ENCODE data around the gene IMMP2L.

The IMMP2L gene

DNA sequence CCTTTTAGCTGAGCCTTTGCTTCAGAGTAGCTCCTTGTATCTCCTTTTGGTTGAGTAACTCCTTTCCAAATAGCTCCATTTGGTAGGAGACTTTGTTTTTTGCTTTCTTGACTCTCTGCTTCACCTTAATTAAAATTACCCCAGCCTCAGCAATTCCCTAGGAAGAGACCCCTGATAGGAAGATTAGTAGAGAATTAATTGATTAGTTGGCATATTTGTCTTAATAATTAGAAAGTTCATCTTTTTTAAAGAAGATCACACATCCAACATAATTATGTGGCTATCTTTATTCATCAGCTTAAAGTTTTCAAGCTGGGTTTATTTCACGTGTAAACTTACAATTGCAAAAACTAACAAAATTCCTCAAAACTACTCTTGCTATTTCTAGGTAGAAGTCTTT is 352.2 kb downstream of the IMMP2L start:
- TF ChIP-seq ZFX (IDR thresholded peaks at IDR 0.05): no peak
- TF ChIP-seq, protein P1, sequence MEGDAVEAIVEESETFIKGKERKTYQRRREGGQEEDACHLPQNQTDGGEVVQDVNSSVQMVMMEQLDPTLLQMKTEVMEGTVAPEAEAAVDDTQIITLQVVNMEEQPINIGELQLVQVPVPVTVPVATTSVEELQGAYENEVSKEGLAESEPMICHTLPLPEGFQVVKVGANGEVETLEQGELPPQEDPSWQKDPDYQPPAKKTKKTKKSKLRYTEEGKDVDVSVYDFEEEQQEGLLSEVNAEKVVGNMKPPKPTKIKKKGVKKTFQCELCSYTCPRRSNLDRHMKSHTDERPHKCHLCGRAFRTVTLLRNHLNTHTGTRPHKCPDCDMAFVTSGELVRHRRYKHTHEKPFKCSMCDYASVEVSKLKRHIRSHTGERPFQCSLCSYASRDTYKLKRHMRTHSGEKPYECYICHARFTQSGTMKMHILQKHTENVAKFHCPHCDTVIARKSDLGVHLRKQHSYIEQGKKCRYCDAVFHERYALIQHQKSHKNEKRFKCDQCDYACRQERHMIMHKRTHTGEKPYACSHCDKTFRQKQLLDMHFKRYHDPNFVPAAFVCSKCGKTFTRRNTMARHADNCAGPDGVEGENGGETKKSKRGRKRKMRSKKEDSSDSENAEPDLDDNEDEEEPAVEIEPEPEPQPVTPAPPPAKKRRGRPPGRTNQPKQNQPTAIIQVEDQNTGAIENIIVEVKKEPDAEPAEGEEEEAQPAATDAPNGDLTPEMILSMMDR (conservative IDR thresholded peaks at IDR 0.05): no peak
- no peak overlapping the region for H3K27ac ChIP-seq

DNA sequence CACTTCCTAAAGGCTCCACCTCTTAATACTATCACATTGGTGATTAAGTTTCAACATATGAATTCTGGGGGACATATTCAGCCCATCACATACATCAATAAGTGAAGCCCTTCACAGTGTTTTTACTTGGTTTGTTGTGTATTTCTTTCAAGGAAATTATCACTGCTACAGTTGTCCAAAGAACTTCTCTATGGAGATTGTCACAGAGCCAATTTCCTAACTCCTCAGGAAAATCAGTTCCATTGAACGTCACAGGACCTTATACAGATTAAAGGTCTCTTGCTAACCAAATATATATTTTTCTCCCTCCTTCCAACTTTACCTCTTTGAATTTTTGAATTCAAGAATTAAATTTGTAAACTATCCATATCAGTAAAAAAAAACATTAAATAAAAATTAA is 357.0 kb downstream of the IMMP2L start:
- H3K27ac ChIP-seq: no peak overlapping the region
- TF ChIP-seq, protein P1 (conservative IDR thresholded peaks at IDR 0.05): no peak
- TF ChIP-seq ZFX (IDR thresholded peaks at IDR 0.05): no peak

- no peak overlapping the region for H3K27ac ChIP-seq
- no peak for TF ChIP-seq ZFX (IDR thresholded peaks at IDR 0.05)
- TF ChIP-seq, protein P1 (conservative IDR thresholded peaks at IDR 0.05): no peak
Observed at GRCh38 chr7:111202321-111202720, 360.0 kb downstream of the IMMP2L start.

DNA sequence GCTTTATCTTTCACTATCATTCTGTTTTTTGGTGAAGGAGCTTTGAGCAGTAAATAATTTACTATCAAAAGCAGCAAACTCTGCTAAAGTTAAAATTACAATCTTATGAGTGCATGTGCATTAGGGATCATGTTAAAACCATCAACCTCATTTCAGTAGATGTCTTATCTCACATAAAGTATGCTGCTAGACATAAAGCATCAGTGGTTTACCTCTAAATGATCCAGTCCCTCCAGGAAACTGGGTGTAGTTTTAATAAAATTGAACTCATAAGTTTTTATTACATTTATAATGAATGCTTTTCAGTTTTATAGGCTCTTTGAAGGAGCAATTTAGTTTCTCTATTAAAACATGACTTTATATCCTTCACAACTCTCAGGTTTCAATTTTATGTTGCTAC is 362.6 kb downstream of the IMMP2L start:
- H3K27ac ChIP-seq: no peak overlapping the region
- TF ChIP-seq ZFX (IDR thresholded peaks at IDR 0.05): no peak
- TF ChIP-seq, protein P1 (conservative IDR thresholded peaks at IDR 0.05): no peak

DNA sequence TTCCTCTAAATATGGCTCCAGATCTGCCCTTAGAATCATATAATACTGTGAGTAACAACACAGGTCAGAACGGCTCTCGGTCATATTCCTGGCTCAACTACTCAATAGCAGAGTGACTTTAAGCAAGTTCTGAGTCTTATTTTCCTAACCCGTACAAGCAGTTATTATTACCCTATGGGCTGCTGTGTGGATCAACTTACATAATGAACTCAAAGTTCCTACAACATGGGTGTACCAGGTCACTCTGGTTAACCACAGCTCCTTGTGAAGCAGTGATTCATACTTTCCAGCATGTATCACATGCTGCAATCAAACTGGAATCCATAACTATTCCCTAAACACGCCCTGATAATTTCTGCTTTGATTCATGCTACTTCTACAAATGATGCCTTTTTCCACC is 364.0 kb downstream of the IMMP2L start:
- no peak overlapping the region for H3K27ac ChIP-seq
- TF ChIP-seq, protein P1 (conservative IDR thresholded peaks at IDR 0.05): no peak
- TF ChIP-seq ZFX (IDR thresholded peaks at IDR 0.05): no peak

- no peak overlapping the region for H3K27ac ChIP-seq
Observed at GRCh38 chr7:111196655-111197054, 365.6 kb downstream of the IMMP2L start.

GRCh38 chr7:111192614-111193413 is 369.5 kb downstream of the IMMP2L start:
- TF ChIP-seq, protein P1 (conservative IDR thresholded peaks at IDR 0.05): no peak
- no peak for TF ChIP-seq ZFX (IDR thresholded peaks at IDR 0.05)
- peak overlapping the region; percentile 37; the same call in 1 of the 2 replicates for H3K27ac ChIP-seq

More at GRCh38 chr7:111196655-111197054, 365.6 kb downstream of the IMMP2L start:
- no peak for TF ChIP-seq ZFX (IDR thresholded peaks at IDR 0.05)
- TF ChIP-seq, protein P1 (conservative IDR thresholded peaks at IDR 0.05): no peak

Data from C4-2B (cell line).